Effector memory CD8-positive, alpha-beta T cell (primary cell): ENCODE results near the gene KCNJ5.

Source experiments
- ATAC-seq: fragments of 150-1000 bp; cut with Tn5 transposase; replicated peaks from 2 replicates; pipeline ENCODE4 v1.10.0; 2021; ENCODE audit warnings: mild to moderate bottlenecking, moderate library complexity
- DNase-seq, 3 experiments: peaks; one replicate each; pipeline ENCODE4 v3.0.0; 2021
- H3K27ac Mint-ChIP-seq, 2 donors: one replicate each; pipeline ENCODE4 v1.8.0; 2022; ENCODE audit warnings: mild to moderate bottlenecking in 2 of 2, mixed read lengths in 2 of 2, moderate library complexity in 2 of 2
- H3K27me3 Mint-ChIP-seq, 2 donors: one replicate each; pipeline ENCODE4 v1.8.0; 2022; ENCODE audit warnings: mixed read lengths in 2 of 2
- H3K36me3 Mint-ChIP-seq: one replicate; pipeline ENCODE4 v1.8.0; 2022; ENCODE audit warnings: mild to moderate bottlenecking, moderate library complexity, mixed read lengths; ENCODE audit not compliant: insufficient read depth
- H3K4me1 Mint-ChIP-seq, 2 donors: one replicate each; pipeline ENCODE4 v1.8.0; 2022; ENCODE audit warnings: low read depth in 2 of 2, mixed read lengths in 2 of 2
- H3K4me3 Mint-ChIP-seq, 2 donors: one replicate each; pipeline ENCODE4 v1.8.0; 2022; ENCODE audit warnings: mild to moderate bottlenecking in 2 of 2, mixed read lengths in 2 of 2, moderate library complexity in 2 of 2
- H3K9me3 Mint-ChIP-seq, 2 donors: one replicate each; pipeline ENCODE4 v1.8.0; 2022; ENCODE audit warnings: mixed read lengths in 2 of 2
- total RNA-seq, 9 experiments: gene quantifications; one replicate each; lab custom pipeline; 2026; lab: John Stamatoyannopoulos, UW

The KCNJ5 gene
- 0 to 0.12 (median 0) reads per million in 9 experiments for total RNA-seq

DNA sequence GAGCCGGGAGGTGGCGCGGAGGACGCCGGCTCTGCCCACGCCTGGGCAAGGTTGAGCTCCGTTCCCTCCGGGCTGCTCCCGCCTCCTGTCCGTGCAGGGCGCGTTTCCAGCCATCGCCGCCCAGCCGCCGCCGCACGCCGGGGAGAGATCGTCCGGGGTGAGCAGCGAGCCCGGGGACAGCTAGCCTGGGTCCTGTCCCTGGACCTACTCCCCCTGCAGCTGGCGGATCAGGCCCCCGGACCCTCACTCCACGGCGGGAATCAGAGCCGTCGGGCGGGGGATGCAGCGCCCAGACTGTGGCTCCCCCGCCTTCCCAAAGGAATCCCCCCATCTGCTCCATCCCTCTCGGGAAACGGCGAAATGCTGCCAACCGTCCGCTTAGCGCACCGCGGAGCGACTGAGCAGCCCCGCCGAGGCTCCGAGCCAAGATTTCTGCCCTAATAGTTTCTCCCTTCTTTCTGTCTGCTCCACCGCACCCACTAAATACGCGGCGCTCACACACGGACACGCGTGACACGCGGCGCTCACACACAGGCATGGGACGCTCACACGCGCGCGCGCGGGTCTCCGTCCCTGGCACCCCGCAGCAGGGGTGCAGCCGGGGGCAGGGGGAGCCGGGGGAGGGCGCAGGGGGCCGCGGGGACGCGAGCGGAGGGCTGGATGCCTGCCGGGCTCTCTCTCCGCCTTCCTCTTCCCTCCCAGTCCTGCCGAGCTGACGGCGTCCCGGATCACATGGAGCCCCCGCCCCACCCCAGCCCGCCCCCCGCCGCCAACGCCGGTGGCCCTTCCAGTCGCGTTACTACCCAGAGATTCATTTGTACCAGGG, at the start of gene KCNJ5:
Gene KCNJ5 (plus strand): TSS at position 814 of the 826 bp plus-strand sequence. CDS start 19,918 bp downstream, outside the sequence.
- H3K9me3 Mint-ChIP-seq, result no peaks in the 10 kb centered on the region
- no peak for DNase-seq
- peaks cover 45 to 88% of the 10 kb centered on the region in 2 donors for H3K27me3 Mint-ChIP-seq
- peak within 1 kb of the TSS in 1 of 2 donors; percentile 56 for H3K27ac Mint-ChIP-seq
- ATAC-seq, result peak; percentile 52
- H3K4me3 Mint-ChIP-seq, result peak within 1 kb of the TSS; percentile 67 to 78
- H3K4me1 Mint-ChIP-seq, result peaks cover 9 to 13% of the 10 kb centered on the region in 2 donors
- H3K36me3 Mint-ChIP-seq, result peaks cover 5% of the 10 kb centered on the region

GRCh38 chr11:128841461-128842072, 49.6 kb upstream of the KCNJ5 start:
- DNase-seq, result no peak
- Mint-ChIP-seq H3K27me3 (no peaks in the 10 kb centered on the region), H3K36me3 (peaks cover 4% of the 10 kb centered on the region), H3K9me3 (no peaks in the 10 kb centered on the region), H3K4me1 (peaks cover 29 to 35% of the 10 kb centered on the region in 2 donors), H3K27ac (peak overlapping the region; percentile 49 to 73), H3K4me3 (peak overlapping the region in 1 of 2 donors; percentile 46)
- ATAC-seq, result peak; percentile 58

- DNase-seq, result no peak
- Mint-ChIP-seq H3K36me3 (peaks cover 4% of the 10 kb centered on the region), H3K9me3 (no peaks in the 10 kb centered on the region), H3K4me3 (no peak overlapping the region), H3K27ac (peak overlapping the region in 1 of 2 donors; percentile 12), H3K4me1 (peaks cover 16 to 27% of the 10 kb centered on the region in 2 donors), H3K27me3 (no peaks in the 10 kb centered on the region)
- no peak for ATAC-seq
These were observed 47.9 kb upstream of the KCNJ5 start for GRCh38 chr11:128843198-128843785.

GRCh38 chr11:128845334-128845780, 45.8 kb upstream of the KCNJ5 start:
- peaks cover 18 to 20% of the 10 kb centered on the region in 2 donors for H3K4me1 Mint-ChIP-seq
- DNase-seq (no peak), ATAC-seq (peak; percentile 28)
- H3K27me3 Mint-ChIP-seq, result no peaks in the 10 kb centered on the region
- no peaks in the 10 kb centered on the region for H3K9me3 Mint-ChIP-seq
- peaks cover 8% of the 10 kb centered on the region for H3K36me3 Mint-ChIP-seq
- no peak overlapping the region for H3K4me3 Mint-ChIP-seq
- peak overlapping the region in 1 of 2 donors; percentile 65 for H3K27ac Mint-ChIP-seq

- Mint-ChIP-seq H3K36me3 (peaks cover 8% of the 10 kb centered on the region), H3K27ac (no peak overlapping the region), H3K4me3 (no peak overlapping the region), H3K9me3 (no peaks in the 10 kb centered on the region), H3K27me3 (no peaks in the 10 kb centered on the region), H3K4me1 (peaks cover 12 to 13% of the 10 kb centered on the region in 2 donors)
- DNase-seq, result no peak
- no peak for ATAC-seq
These were observed 44.2 kb upstream of the KCNJ5 start for GRCh38 chr11:128846985-128847384.

- DNase-seq (peak; percentile 64 to 72 (median 66)), ATAC-seq (peak; percentile 83)
- no peaks in the 10 kb centered on the region for H3K9me3 Mint-ChIP-seq
- H3K4me3 Mint-ChIP-seq, result no peak overlapping the region
- H3K36me3 Mint-ChIP-seq, result peaks cover 8% of the 10 kb centered on the region
- no peaks in the 10 kb centered on the region for H3K27me3 Mint-ChIP-seq
- H3K27ac Mint-ChIP-seq, result peak overlapping the region in 1 of 2 donors; percentile 54
- peaks cover 12 to 13% of the 10 kb centered on the region in 2 donors for H3K4me1 Mint-ChIP-seq
These were observed 42.2 kb upstream of the KCNJ5 start for GRCh38 chr11:128848815-128849455.

DNA sequence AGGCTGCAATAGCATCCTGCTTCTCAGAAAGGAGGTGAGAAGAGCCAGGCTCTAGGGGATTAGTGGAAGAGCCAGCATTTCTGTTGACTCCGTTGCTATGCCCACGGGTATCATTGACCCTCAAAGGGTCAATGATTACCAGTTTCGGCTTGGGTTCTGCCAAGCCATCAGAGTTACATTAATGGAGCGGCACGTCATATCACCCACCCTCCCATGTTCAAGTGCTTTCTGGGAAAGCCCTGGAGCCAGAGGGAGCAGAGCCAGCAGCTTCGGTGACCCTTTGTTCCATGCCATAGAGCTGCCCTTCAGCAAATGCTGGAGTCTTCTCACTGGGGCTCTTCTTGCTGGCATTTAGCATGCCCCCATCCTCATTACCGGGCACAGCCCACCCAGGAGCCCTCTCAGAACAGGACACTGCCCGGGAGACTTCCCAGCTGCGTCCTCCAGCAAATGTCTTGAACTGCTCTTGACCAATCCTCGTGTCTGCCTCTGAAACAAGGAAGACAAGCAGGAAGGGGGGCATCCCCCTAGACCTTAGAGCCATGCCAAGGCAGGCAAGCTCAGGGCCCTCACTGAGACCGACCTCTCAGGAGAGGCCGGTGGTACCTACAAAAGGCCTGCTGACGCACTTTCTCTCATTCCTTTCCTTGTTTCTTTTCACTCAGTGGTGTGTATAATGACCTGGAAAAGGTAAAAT, 38.7 kb upstream of the KCNJ5 start:
- Mint-ChIP-seq H3K36me3 (peaks cover 4% of the 10 kb centered on the region), H3K27me3 (no peaks in the 10 kb centered on the region), H3K4me1 (peaks cover 4 to 6% of the 10 kb centered on the region in 2 donors), H3K27ac (no peak overlapping the region), H3K4me3 (no peak overlapping the region), H3K9me3 (no peaks in the 10 kb centered on the region)
- DNase-seq (no peak), ATAC-seq (no peak)

DNA sequence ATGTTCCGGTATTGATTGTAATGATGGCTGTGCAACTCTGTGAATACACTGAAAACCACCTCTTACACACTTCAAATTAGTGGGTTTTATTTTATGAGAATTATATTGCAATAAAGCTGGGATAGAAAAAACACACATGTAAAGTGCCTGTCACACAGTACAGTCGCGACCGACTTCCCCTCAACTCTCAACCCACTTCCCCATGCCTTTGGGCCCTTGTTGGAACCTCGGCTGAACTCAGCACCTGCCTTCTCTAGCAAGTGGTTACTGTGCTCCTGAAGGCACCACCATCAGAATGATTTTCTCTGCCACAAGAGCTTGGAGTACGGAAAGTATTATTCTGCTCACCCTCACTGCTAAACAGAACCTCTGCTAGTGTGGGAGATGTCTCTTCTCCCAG, 37.6 kb upstream of the KCNJ5 start:
- Mint-ChIP-seq H3K4me1 (peaks cover 1 to 4% of the 10 kb centered on the region in 2 donors), H3K36me3 (peaks cover 4% of the 10 kb centered on the region), H3K9me3 (no peaks in the 10 kb centered on the region), H3K4me3 (no peak overlapping the region), H3K27ac (no peak overlapping the region), H3K27me3 (no peaks in the 10 kb centered on the region)
- DNase-seq, result no peak
- ATAC-seq, result no peak

GRCh38 chr11:128854841-128855240, 36.3 kb upstream of the KCNJ5 start:
- Mint-ChIP-seq H3K4me1 (peaks cover 0 to under 1% of the 10 kb centered on the region in 2 donors), H3K9me3 (no peaks in the 10 kb centered on the region), H3K27me3 (no peaks in the 10 kb centered on the region), H3K27ac (no peak overlapping the region), H3K36me3 (no peaks in the 10 kb centered on the region), H3K4me3 (no peak overlapping the region)
- ATAC-seq (no peak), DNase-seq (no peak)

DNA sequence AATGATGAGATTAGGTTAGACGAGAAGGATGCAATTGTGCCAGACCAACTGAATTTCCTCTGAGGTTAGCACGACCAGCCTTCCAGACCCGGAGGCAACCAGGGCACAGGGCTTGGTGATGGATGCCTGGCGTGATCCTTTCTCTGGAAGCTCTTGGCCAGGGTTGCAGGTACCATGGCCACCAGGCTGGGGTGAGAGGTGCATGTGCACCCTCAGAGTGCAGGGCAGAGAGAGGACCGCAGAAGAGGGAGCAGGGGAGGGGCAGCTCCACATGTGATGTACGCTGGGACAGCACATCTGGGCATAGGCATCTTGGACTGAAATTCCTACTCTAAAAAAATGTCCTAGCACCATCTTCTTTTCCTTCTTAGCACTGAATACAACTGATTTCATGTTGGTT, 34.9 kb upstream of the KCNJ5 start:
- Mint-ChIP-seq H3K36me3 (no peaks in the 10 kb centered on the region), H3K4me3 (no peak overlapping the region), H3K9me3 (no peaks in the 10 kb centered on the region), H3K27ac (no peak overlapping the region), H3K27me3 (no peaks in the 10 kb centered on the region), H3K4me1 (peaks cover 0 to 5% of the 10 kb centered on the region in 2 donors)
- DNase-seq, result no peak
- no peak for ATAC-seq

- DNase-seq (no peak), ATAC-seq (no peak)
- Mint-ChIP-seq H3K27ac (no peak overlapping the region), H3K4me3 (no peak overlapping the region), H3K36me3 (no peaks in the 10 kb centered on the region), H3K4me1 (peaks cover 0 to 5% of the 10 kb centered on the region in 2 donors), H3K9me3 (no peaks in the 10 kb centered on the region), H3K27me3 (peaks cover 0 to 2% of the 10 kb centered on the region in 2 donors)
These were observed 33.8 kb upstream of the KCNJ5 start for GRCh38 chr11:128857341-128857740.

- no peak overlapping the region for H3K4me3 Mint-ChIP-seq
- ATAC-seq (peak; percentile 96), DNase-seq (peak; percentile 74 to 82 (median 81))
- H3K9me3 Mint-ChIP-seq, result no peaks in the 10 kb centered on the region
- peaks cover 0 to 10% of the 10 kb centered on the region in 2 donors for H3K27me3 Mint-ChIP-seq
- H3K4me1 Mint-ChIP-seq, result peaks cover 0 to 5% of the 10 kb centered on the region in 2 donors
- no peaks in the 10 kb centered on the region for H3K36me3 Mint-ChIP-seq
- peak overlapping the region in 1 of 2 donors; percentile 7 for H3K27ac Mint-ChIP-seq
These were observed 31.4 kb upstream of the KCNJ5 start for GRCh38 chr11:128859563-128860441.
